Astrocyte (in vitro differentiated cells and primary cell): ENCODE measurements around the gene APBB2. TPM values are rescaled to one million over a fixed set of nuclear protein-coding genes. Genes with fewer than 3 reads are reported as not detected.

ENCODE experiments used
- DNase-seq: peaks from one replicate; pipeline ENCODE4 v3.0.0-alpha.2; 2010; ENCODE audit warnings: low read depth
- FAIRE-seq: peaks from 2 replicates; lab custom pipeline; 2011; peaks lifted over from hg19 to GRCh38; lab: Jason Lieb, UNC
- H2AFZ ChIP-seq: 2 replicates; pipeline ENCODE4 v1.6.0; 2012; ENCODE audit warnings: low read depth, low read length, inconsistent platforms
- H3K27ac ChIP-seq: 2 replicates; pipeline ENCODE4 v1.5.1; 2011; ENCODE audit warnings: low read depth, low read length, inconsistent platforms
- H3K27me3 ChIP-seq: 2 replicates; pipeline ENCODE4 v1.6.0; 2011; ENCODE audit warnings: low read length, inconsistent platforms; ENCODE audit not compliant: insufficient read depth
- H3K36me3 ChIP-seq: 2 replicates; pipeline ENCODE4 v1.5.1; 2011; ENCODE audit warnings: low read length, inconsistent platforms; ENCODE audit not compliant: insufficient read depth
- H3K4me1 ChIP-seq: 2 replicates; pipeline ENCODE4 v1.5.1; 2011; ENCODE audit warnings: low read length, inconsistent platforms; ENCODE audit not compliant: insufficient read depth
- H3K4me2 ChIP-seq: 2 replicates; pipeline ENCODE4 v1.6.0; 2012; ENCODE audit warnings: low read length, inconsistent platforms
- H3K4me3 ChIP-seq: 2 replicates; pipeline ENCODE4 v1.5.1; 2011; ENCODE audit warnings: low read depth, mild to moderate bottlenecking, low read length, inconsistent platforms; ENCODE audit not compliant: insufficient read depth
- H3K79me2 ChIP-seq: 2 replicates; pipeline ENCODE4 v1.6.0; 2012; ENCODE audit warnings: mild to moderate bottlenecking, low read length, inconsistent platforms; ENCODE audit not compliant: insufficient read depth
- H3K9ac ChIP-seq: 2 replicates; pipeline ENCODE4 v1.6.0; 2012; ENCODE audit warnings: mild to moderate bottlenecking, low read length, inconsistent platforms
- H3K9me3 ChIP-seq: 2 replicates; pipeline ENCODE4 v1.5.1; 2012; ENCODE audit warnings: low read depth, mild to moderate bottlenecking, low read length, inconsistent platforms; ENCODE audit not compliant: insufficient read depth
- H4K20me1 ChIP-seq: 2 replicates; pipeline ENCODE4 v1.6.0; 2012; ENCODE audit warnings: low read length, inconsistent platforms; ENCODE audit not compliant: insufficient read depth
- H3K27ac Mint-ChIP-seq: one replicate; pipeline ENCODE4 v1.8.0; 2021; ENCODE audit warnings: mild to moderate bottlenecking, mixed read lengths; ENCODE audit not compliant: unreplicated experiment
- H3K27me3 Mint-ChIP-seq: one replicate; pipeline ENCODE4 v1.8.0; 2021; ENCODE audit warnings: low read depth, mixed read lengths; ENCODE audit not compliant: unreplicated experiment
- H3K36me3 Mint-ChIP-seq: one replicate; pipeline ENCODE4 v1.8.0; 2021; ENCODE audit warnings: low read depth, mixed read lengths; ENCODE audit not compliant: unreplicated experiment
- H3K4me1 Mint-ChIP-seq: one replicate; pipeline ENCODE4 v1.8.0; 2021; ENCODE audit warnings: low read depth, mixed read lengths; ENCODE audit not compliant: unreplicated experiment
- H3K4me3 Mint-ChIP-seq: one replicate; pipeline ENCODE4 v1.8.0; 2021; ENCODE audit warnings: mild to moderate bottlenecking, moderate library complexity, mixed read lengths; ENCODE audit not compliant: unreplicated experiment
- H3K9me3 Mint-ChIP-seq: one replicate; pipeline ENCODE4 v1.8.0; 2021; ENCODE audit warnings: mild to moderate bottlenecking, mixed read lengths; ENCODE audit not compliant: unreplicated experiment
- CTCF ChIP-seq: IDR thresholded peaks from 2 replicates; pipeline ENCODE4 v1.5.1; 2011; ENCODE audit warnings: low read depth, mild to moderate bottlenecking, inconsistent platforms, low read length, moderate library complexity; ENCODE audit not compliant: insufficient read depth
- EZH2 ChIP-seq: IDR thresholded peaks from 2 replicates; pipeline ENCODE4 v1.6.1; 2012; ENCODE audit warnings: mild to moderate bottlenecking, low read length, inconsistent platforms; ENCODE audit not compliant: insufficient read depth
- total RNA-seq: library from RNA; stranded (reverse); gene quantifications from 2 replicates; pipeline ENCODE4 v1.2.1, GENCODE V29; 2021

The APBB2 gene
- total RNA-seq, 1 donor from 2014 or later, result 173 TPM

- Mint-ChIP-seq H3K27me3 (no peaks in the 10 kb centered on the region), H3K27ac (no peak overlapping the region), H3K4me1 (peaks cover 4% of the 10 kb centered on the region), H3K4me3 (no peak overlapping the region), H3K36me3 (peaks cover 24% of the 10 kb centered on the region), H3K9me3 (peaks cover 6% of the 10 kb centered on the region)
- H3K4me3 ChIP-seq, result no peak overlapping the region
- TF ChIP-seq EZH2, result no peak
- H4K20me1 ChIP-seq, result peaks cover 13% of the 10 kb centered on the region
- no peaks in the 10 kb centered on the region for H3K36me3 ChIP-seq
- H3K9ac ChIP-seq, result no peak overlapping the region
- no peak overlapping the region for H3K27ac ChIP-seq
- no peaks in the 10 kb centered on the region for H3K9me3 ChIP-seq
- DNase-seq (no peak), FAIRE-seq (no peak)
- H3K4me1 ChIP-seq, result no peaks in the 10 kb centered on the region
- H2AFZ ChIP-seq, result no peak overlapping the region
- H3K27me3 ChIP-seq, result no peaks in the 10 kb centered on the region
- H3K79me2 ChIP-seq, result peaks cover 5% of the 10 kb centered on the region
- H3K4me2 ChIP-seq, result no peak overlapping the region
Observed at GRCh38 chr4:41041551-41041950, 172.8 kb downstream of the APBB2 start.

GRCh38 chr4:41039317-41039716 lies 175.0 kb downstream of the APBB2 start:
- Histone ChIP-seq H3K9me3 (no peaks in the 10 kb centered on the region), H3K36me3 (no peaks in the 10 kb centered on the region), H3K79me2 (peaks cover 5% of the 10 kb centered on the region), H3K4me3 (no peak overlapping the region), H3K4me1 (no peaks in the 10 kb centered on the region), H3K9ac (no peak overlapping the region), H2AFZ (no peak overlapping the region), H3K27ac (no peak overlapping the region), H3K4me2 (no peak overlapping the region), H4K20me1 (peaks cover 17% of the 10 kb centered on the region), H3K27me3 (no peaks in the 10 kb centered on the region)
- no peak for FAIRE-seq
- Mint-ChIP-seq H3K4me3 (no peak overlapping the region), H3K9me3 (peaks cover under 1% of the 10 kb centered on the region), H3K4me1 (peaks cover 10% of the 10 kb centered on the region), H3K27ac (no peak overlapping the region), H3K27me3 (no peaks in the 10 kb centered on the region), H3K36me3 (peaks cover 14% of the 10 kb centered on the region)
- no peak for DNase-seq
- TF ChIP-seq CTCF, result no peak
- TF ChIP-seq EZH2, result no peak

- Mint-ChIP-seq H3K27me3 (no peaks in the 10 kb centered on the region), H3K9me3 (no peaks in the 10 kb centered on the region), H3K4me3 (no peak overlapping the region), H3K4me1 (peaks cover 10% of the 10 kb centered on the region), H3K27ac (no peak overlapping the region), H3K36me3 (peaks cover 9% of the 10 kb centered on the region)
- Histone ChIP-seq H2AFZ (no peak overlapping the region), H3K9ac (no peak overlapping the region), H3K4me1 (no peaks in the 10 kb centered on the region), H3K27ac (no peak overlapping the region), H3K36me3 (no peaks in the 10 kb centered on the region), H3K9me3 (no peaks in the 10 kb centered on the region), H3K27me3 (no peaks in the 10 kb centered on the region), H3K4me2 (no peak overlapping the region), H3K4me3 (no peak overlapping the region), H4K20me1 (peaks cover 17% of the 10 kb centered on the region), H3K79me2 (peaks cover 5% of the 10 kb centered on the region)
- DNase-seq (no peak), FAIRE-seq (no peak)
- TF ChIP-seq CTCF (no peak), EZH2 (no peak)
Observed at GRCh38 chr4:41038304-41038703, 176.0 kb downstream of the APBB2 start.
